GM23338 (cell line): ENCODE measurements around the gene IFNL2. TPM values are rescaled to one million over a fixed set of nuclear protein-coding genes. Genes with fewer than 3 reads are reported as not detected.

ENCODE experiments used
- ATAC-seq: fragments of 200-7000 bp; cut with Tn5 transposase; 3 replicates; pipeline ENCODE4 v1.9.1; 2020
- DNase-seq: peaks from one replicate; pipeline ENCODE4 v3.0.0-alpha.2; 2015; ENCODE audit warnings: low spot score
- H2AFZ ChIP-seq: fragments of 200-600 bp; sonication (generic); 2 replicates; pipeline ENCODE4 v1.8.0; 2016; ENCODE audit warnings: antibody characterized with exemption, mild to moderate bottlenecking, moderate library complexity
- H3F3A ChIP-seq: fragments of 200-600 bp; sonication (generic); replicated peaks from 2 replicates; pipeline ENCODE4 v1.8.0; 2017; ENCODE audit warnings: antibody characterized with exemption, mixed run types, low read depth
- H3K27ac ChIP-seq: fragments of 200-600 bp; sonication (generic); 2 replicates; pipeline ENCODE4 v1.6.1; 2016; ENCODE audit warnings: low read depth
- H3K27me3 ChIP-seq: fragments of 200-600 bp; sonication (generic); 2 replicates; pipeline ENCODE4 v1.8.0; 2016; ENCODE audit warnings: mild to moderate bottlenecking, mixed run types, moderate library complexity; ENCODE audit not compliant: insufficient read depth
- H3K36me3 ChIP-seq: fragments of 200-600 bp; sonication (generic); 2 replicates; pipeline ENCODE4 v1.8.0; 2016; ENCODE audit warnings: mild to moderate bottlenecking; ENCODE audit not compliant: insufficient read depth
- H3K4me1 ChIP-seq: fragments of 200-600 bp; sonication (generic); 2 replicates; pipeline ENCODE4 v1.8.0; 2016; ENCODE audit warnings: mild to moderate bottlenecking, moderate library complexity; ENCODE audit not compliant: insufficient read depth
- H3K4me2 ChIP-seq: fragments of 200-600 bp; sonication (generic); 2 replicates; pipeline ENCODE4 v1.7.1; 2017; ENCODE audit warnings: mixed run types
- H3K4me3 ChIP-seq: fragments of 200-600 bp; sonication (generic); 2 replicates; pipeline ENCODE4 v1.6.1; 2016; ENCODE audit warnings: mixed run types
- H3K79me2 ChIP-seq: fragments of 200-600 bp; sonication (generic); replicated peaks from 2 replicates; pipeline ENCODE4 v1.8.0; 2017; ENCODE audit warnings: mild to moderate bottlenecking; ENCODE audit not compliant: insufficient read depth
- H3K9me2 ChIP-seq: fragments of 200-600 bp; sonication (generic); 2 replicates; pipeline ENCODE4 v1.8.0; 2017; ENCODE audit not compliant: insufficient read depth
- H4K20me1 ChIP-seq: fragments of 200-600 bp; sonication (generic); replicated peaks from 2 replicates; pipeline ENCODE4 v1.8.0; 2017; ENCODE audit warnings: mild to moderate bottlenecking; ENCODE audit not compliant: insufficient read depth
- H3K27ac Mint-ChIP-seq: 2 replicates; pipeline ENCODE4 v1.8.0; 2020; ENCODE audit warnings: inconsistent platforms, mild to moderate bottlenecking, moderate library complexity, mixed read lengths
- H3K27me3 Mint-ChIP-seq: 3 replicates; pipeline ENCODE4 v1.8.0; 2022; ENCODE audit warnings: low read depth, mild to moderate bottlenecking, moderate library complexity, mixed read lengths, inconsistent platforms; ENCODE audit not compliant: insufficient read depth, poor library complexity
- H3K36me3 Mint-ChIP-seq: 3 replicates; pipeline ENCODE4 v1.8.0; 2021; ENCODE audit warnings: low read depth, mild to moderate bottlenecking, inconsistent platforms, moderate library complexity, mixed read lengths
- H3K4me1 Mint-ChIP-seq: 3 replicates; pipeline ENCODE4 v1.8.0; 2020; ENCODE audit warnings: mild to moderate bottlenecking, inconsistent platforms, mixed read lengths
- H3K4me3 Mint-ChIP-seq: 3 replicates; pipeline ENCODE4 v1.8.0; 2021; ENCODE audit warnings: moderate library complexity, mild to moderate bottlenecking, inconsistent platforms, mixed read lengths
- H3K9me3 Mint-ChIP-seq: 3 replicates; pipeline ENCODE4 v1.8.0; 2020; ENCODE audit warnings: moderate library complexity, mild to moderate bottlenecking, inconsistent platforms, mixed read lengths
- CTCF ChIP-seq, 2 experiments: fragments of 200-600 bp in 1 of 2; sonication (generic) in 1 of 2; conservative IDR thresholded peaks; 2 replicates each; pipeline versions ENCODE4 v1.5.1 to v1.6.1; 2016 to 2017; ENCODE audit warnings: antibody characterized with exemption in 2 of 2, low read depth in 2 of 2, mild to moderate bottlenecking in 2 of 2, moderate library complexity in 1 of 2
- ETS1 ChIP-seq: IDR thresholded peaks from 2 replicates; pipeline ENCODE4 v1.6.1; 2016; ENCODE audit warnings: antibody characterized with exemption
- EZH2 ChIP-seq: fragments of 200-600 bp; sonication (generic); IDR thresholded peaks from one replicate; pipeline ENCODE4 v1.8.0; 2017; ENCODE audit warnings: antibody characterized with exemption, mild to moderate bottlenecking, low read depth; ENCODE audit not compliant: unreplicated experiment
- JUNB ChIP-seq: IDR thresholded peaks from one replicate; pipeline ENCODE4 v1.6.1; 2016; ENCODE audit warnings: antibody characterized with exemption; ENCODE audit not compliant: unreplicated experiment
- POLR2AphosphoS5 ChIP-seq: IDR thresholded peaks from 2 replicates; pipeline ENCODE4 v1.6.1; 2016; ENCODE audit warnings: antibody characterized with exemption, low read depth
- ZNF331 ChIP-seq: fragments of 250-450 bp; sonication (Bioruptor Pico); IDR thresholded peaks from 2 replicates; pipeline ENCODE4 v1.5.0; 2020; ENCODE audit warnings: low read depth, mild to moderate bottlenecking, moderate library complexity
- polyA plus RNA-seq: library from polyadenylated mRNA; unstranded; fragments of >200 nt; fragmentation: Nextera tagmentation; extraction: Ambion mirVana; gene quantifications from 2 replicates; pipeline ENCODE4 v1.2.1, GENCODE V29; 2016
- total RNA-seq: library from RNA; depleted of rRNA; stranded (reverse); fragments of >200 nt; shearing (Covaris generic); gene quantifications from 2 replicates; pipeline ENCODE4 v1.2.3, GENCODE V29; 2014

Gene IFNL2
- total and polyA plus RNA-seq, 2 experiments from 2014 or later: not detected

GRCh38 chr19:39262496-39262895 is 5.7 kb upstream of the IFNL2 start:
- Histone ChIP-seq H3K4me2 (no peak overlapping the region), H3F3A (no peaks in the 10 kb centered on the region), H3K9me2 (no peaks in the 10 kb centered on the region), H3K4me1 (no peaks in the 10 kb centered on the region; the same call in 1 of the 2 replicates), H4K20me1 (no peaks in the 10 kb centered on the region; the same call in 1 of the 2 replicates), H2AFZ (no peak overlapping the region), H3K36me3 (no peaks in the 10 kb centered on the region), H3K27me3 (peaks cover 73% of the 10 kb centered on the region), H3K4me3 (no peak overlapping the region), H3K27ac (no peak overlapping the region), H3K79me2 (no peaks in the 10 kb centered on the region)
- peaks cover 8% of the 10 kb centered on the region; the same call in 2 of the 3 replicates for H3K4me1 Mint-ChIP-seq
- ATAC-seq: no peak
- H3K9me3 Mint-ChIP-seq: peaks cover 11% of the 10 kb centered on the region
- TF ChIP-seq CTCF (conservative IDR thresholded peaks at IDR 0.05; ENCODE audit: low read depth in 2 of 2): no peak
- TF ChIP-seq EZH2: peak; percentile 37
- peaks cover 3% of the 10 kb centered on the region; the same call in 1 of the 3 replicates for H3K36me3 Mint-ChIP-seq
- H3K27ac Mint-ChIP-seq: no peak overlapping the region
- no peak for DNase-seq
- peak overlapping the region; percentile 19; the same call in 1 of the 3 replicates for H3K4me3 Mint-ChIP-seq
- peaks cover 42% of the 10 kb centered on the region for H3K27me3 Mint-ChIP-seq

GRCh38 chr19:39263912-39264305 is 4.3 kb upstream of the IFNL2 start:
- Histone ChIP-seq H3K27ac (no peak overlapping the region), H3K4me2 (peak overlapping the region; percentile 79), H3K27me3 (peaks cover 76% of the 10 kb centered on the region), H3K4me3 (peak overlapping the region; percentile 52), H3F3A (no peaks in the 10 kb centered on the region), H4K20me1 (no peaks in the 10 kb centered on the region; the same call in 1 of the 2 replicates), H3K4me1 (no peaks in the 10 kb centered on the region; the same call in 1 of the 2 replicates), H3K36me3 (no peaks in the 10 kb centered on the region), H3K79me2 (no peaks in the 10 kb centered on the region), H2AFZ (peak overlapping the region; percentile 95), H3K9me2 (no peaks in the 10 kb centered on the region)
- Mint-ChIP-seq H3K4me1 (peaks cover 8% of the 10 kb centered on the region; the same call in 2 of the 3 replicates), H3K4me3 (peak overlapping the region; percentile 44; the same call in 2 of the 3 replicates), H3K9me3 (peaks cover 11% of the 10 kb centered on the region), H3K36me3 (peaks cover 3% of the 10 kb centered on the region; the same call in 1 of the 3 replicates), H3K27ac (no peak overlapping the region), H3K27me3 (peaks cover 42% of the 10 kb centered on the region)
- peak; percentile 59 for DNase-seq
- TF ChIP-seq EZH2 (peak; percentile 69), POLR2AphosphoS5 (no peak), ETS1 (no peak), ZNF331 (no peak), CTCF (conservative IDR thresholded peaks at IDR 0.05; ENCODE audit: low read depth in 2 of 2) (peak; percentile 23 to 47; a peak in 2 of 4 replicates), JUNB (no peak)
- ATAC-seq: peak; percentile 65
